HG02642 (cell line): Measurements from ENCODE around the gene SKOR2.

ENCODE experiments used
- ATAC-seq: cut with Tn5 transposase; IDR thresholded peaks from one replicate; pipeline ENCODE4 v1.9.1; 2021; ENCODE audit warnings: mild to moderate bottlenecking; ENCODE audit not compliant: unreplicated experiment, poor library complexity

SKOR2 gene

GRCh38 chr18:47260120-47260923 lies 8.9 kb upstream of the SKOR2 start:
- ATAC-seq = no peak

- ATAC-seq = no peak
These were observed 3.0 kb upstream of the SKOR2 start for GRCh38 chr18:47254341-47254939.

- no peak for ATAC-seq
These were observed 1.7 kb upstream of the SKOR2 start for GRCh38 chr18:47253101-47253654.

- no peak for ATAC-seq
These were observed 941 bp downstream of the SKOR2 start for GRCh38 chr18:47250391-47251046.

- ATAC-seq = no peak
These were observed 2.0 kb downstream of the SKOR2 start for GRCh38 chr18:47249314-47249981.

- ATAC-seq = no peak
These were observed 2.7 kb downstream of the SKOR2 start for GRCh38 chr18:47248604-47249313.

GRCh38 chr18:47248115-47248603 lies 3.3 kb downstream of the SKOR2 start:
- no peak for ATAC-seq

- ATAC-seq = no peak
These were observed 3.9 kb downstream of the SKOR2 start for GRCh38 chr18:47247416-47248114.

GRCh38 chr18:47247036-47247415 lies 4.4 kb downstream of the SKOR2 start:
- ATAC-seq = no peak

- no peak for ATAC-seq
These were observed 5.2 kb downstream of the SKOR2 start for GRCh38 chr18:47246027-47246971.

- no peak for ATAC-seq
These were observed 7.4 kb downstream of the SKOR2 start for GRCh38 chr18:47244086-47244485.

GRCh38 chr18:47235096-47235495 lies 16.4 kb downstream of the SKOR2 start:
- ATAC-seq = no peak

GRCh38 chr18:47226660-47227059 lies 24.8 kb downstream of the SKOR2 start:
- ATAC-seq = no peak

- no peak for ATAC-seq
These were observed 35.8 kb downstream of the SKOR2 start for GRCh38 chr18:47215554-47216138.

GRCh38 chr18:47209171-47209570 lies 42.3 kb downstream of the SKOR2 start:
- no peak for ATAC-seq

- no peak for ATAC-seq
These were observed 44.4 kb downstream of the SKOR2 start for GRCh38 chr18:47206945-47207637.

GRCh38 chr18:47204908-47205522 lies 46.4 kb downstream of the SKOR2 start:
- no peak for ATAC-seq
